Muscle of leg (tissue), 11 donors: Measurements from ENCODE around the gene RERE. TPM values are rescaled to one million over a fixed set of nuclear protein-coding genes. Genes with fewer than 3 reads are reported as not detected.
"Not testable (repeated sequence)": the region's sequence is repeated elsewhere in the genome, so short reads cannot be mapped to it uniquely, and the experiment has no call there.

Experiments used
- DNase-seq: peaks from one replicate; pipeline ENCODE4 v3.0.0; 2013
- H3K27ac ChIP-seq: one replicate; pipeline ENCODE4 v1.5.1; 2013; ENCODE audit warnings: mild to moderate bottlenecking, low read length, control low read depth
- H3K27me3 ChIP-seq: one replicate; pipeline ENCODE4 v1.6.1; 2013; ENCODE audit warnings: low read length; ENCODE audit not compliant: control insufficient read depth, insufficient read depth
- H3K36me3 ChIP-seq: one replicate; pipeline ENCODE4 v1.6.1; 2013; ENCODE audit warnings: low read length; ENCODE audit not compliant: control insufficient read depth, insufficient read depth
- H3K4me1 ChIP-seq: one replicate; pipeline ENCODE4 v1.6.1; 2013; ENCODE audit warnings: low read length; ENCODE audit not compliant: control insufficient read depth, insufficient read depth
- H3K4me3 ChIP-seq: one replicate; pipeline ENCODE4 v1.5.1; 2013; ENCODE audit warnings: low read length, control low read depth
- H3K9me3 ChIP-seq: replicated peaks from 2 replicates; pipeline ENCODE4 v1.6.1; 2013; ENCODE audit warnings: low read depth, low read length; ENCODE audit not compliant: control insufficient read depth
- WGBS: methylation state at CpG from one replicate; pipeline ENCODE4 v1.1.5; 2013; ENCODE audit warnings: missing lambda C conversion rate; ENCODE audit not compliant: insufficient coverage; 5-methylcytosine and 5-hydroxymethylcytosine counted together
- polyA plus RNA-seq, 8 donors: library from polyadenylated mRNA; unstranded; fragments of 120-200 nt; gene quantifications; one replicate each; pipeline versions ENCODE4 v1.2.1 to v1.2.3, GENCODE V29; 2013; ENCODE audit warnings: inconsistent platforms in 1 of 8, low replicate concordance in 1 of 8; ENCODE audit not compliant: insufficient read length in 8 of 8, insufficient read depth in 1 of 8
- total RNA-seq: library from RNA; stranded (reverse); fragments of 120-200 nt; gene quantifications from one replicate; pipeline ENCODE4 v1.2.4, GENCODE V29; 2013

Gene RERE
- total and polyA plus RNA-seq, 9 donors, result 63.7 to 102 (median 82.8) TPM

DNA sequence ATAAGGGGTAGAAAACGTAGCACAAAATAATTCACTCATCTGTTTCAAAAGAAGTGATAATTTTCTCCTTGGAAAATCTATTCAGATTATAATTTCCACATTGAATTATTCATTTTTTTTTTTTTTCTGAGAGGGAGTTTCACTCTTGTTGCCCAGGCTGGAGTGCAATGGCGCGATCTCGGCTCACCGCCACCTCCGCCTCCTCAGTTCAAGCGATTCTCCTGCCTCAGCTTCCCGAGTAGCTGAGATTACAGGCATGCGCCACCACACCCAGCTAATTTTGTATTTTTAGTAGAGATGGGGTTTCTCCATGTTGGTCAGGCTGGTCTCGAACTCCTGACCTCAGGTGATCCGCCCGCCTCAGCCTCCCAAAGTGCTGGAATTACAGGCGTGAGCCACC is 1.3 kb upstream of the RERE start:
- not testable (repeated sequence) for H3K4me3 ChIP-seq, H3K9me3 ChIP-seq, H3K27me3 ChIP-seq, H3K36me3 ChIP-seq, DNase-seq
- Histone ChIP-seq H3K27ac (peak overlapping the region; percentile 97), H3K4me1 (peaks cover 26% of the 10 kb centered on the region)
- WGBS, result no CpG with 5 or more reads among the region's 13 CpGs

GRCh38 chr1:8818325-8818775 is 910 bp upstream of the RERE start:
- H3K27me3 ChIP-seq, result no peaks in the 10 kb centered on the region
- peak overlapping the region; percentile 57 for H3K4me3 ChIP-seq
- DNase-seq, result peak; percentile 68
- peaks cover 25% of the 10 kb centered on the region for H3K4me1 ChIP-seq
- no peaks in the 10 kb centered on the region for H3K36me3 ChIP-seq
- peak overlapping the region; percentile 97 for H3K27ac ChIP-seq
- H3K9me3 ChIP-seq, result no peaks in the 10 kb centered on the region
- WGBS, result no CpG with 5 or more reads among the region's 4 CpGs

DNA sequence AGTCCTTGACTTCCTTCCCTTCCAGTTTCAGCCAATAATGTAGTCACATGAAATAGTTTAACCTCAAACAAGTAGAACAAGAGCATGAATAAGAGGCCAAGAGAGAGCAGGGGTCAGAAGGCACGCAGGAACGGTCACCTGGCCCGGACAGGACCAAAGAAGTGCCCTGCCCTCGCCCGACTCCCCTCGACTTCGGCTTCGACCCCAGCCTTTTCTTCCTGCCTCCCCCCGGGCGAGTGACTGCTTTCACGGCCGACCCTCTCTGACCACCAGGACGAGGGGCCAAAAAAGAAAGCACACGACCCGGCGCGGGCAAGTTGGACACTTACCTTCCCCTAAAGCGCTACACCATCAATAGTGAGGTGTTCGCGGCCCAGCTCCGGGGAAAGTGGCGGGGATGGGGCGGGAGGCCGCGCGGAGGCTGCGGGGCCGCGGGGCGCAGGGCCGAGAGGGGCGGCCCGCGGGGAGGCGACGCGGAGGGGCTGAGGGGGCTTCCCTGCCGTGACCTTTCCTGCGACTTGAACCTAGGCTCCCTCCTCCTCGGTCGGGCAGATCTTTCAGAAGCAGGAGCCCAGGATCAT is 519 bp downstream of the RERE start:
- Histone ChIP-seq H3K36me3 (no peaks in the 10 kb centered on the region), H3K4me3 (peak overlapping the region; percentile 70), H3K4me1 (peaks cover 12% of the 10 kb centered on the region), H3K27me3 (no peaks in the 10 kb centered on the region), H3K27ac (peak overlapping the region; percentile 95), H3K9me3 (no peaks in the 10 kb centered on the region)
- WGBS, result under 1% methylated on average over 36 of the region's 41 CpGs
- peak; percentile 41 for DNase-seq

DNA sequence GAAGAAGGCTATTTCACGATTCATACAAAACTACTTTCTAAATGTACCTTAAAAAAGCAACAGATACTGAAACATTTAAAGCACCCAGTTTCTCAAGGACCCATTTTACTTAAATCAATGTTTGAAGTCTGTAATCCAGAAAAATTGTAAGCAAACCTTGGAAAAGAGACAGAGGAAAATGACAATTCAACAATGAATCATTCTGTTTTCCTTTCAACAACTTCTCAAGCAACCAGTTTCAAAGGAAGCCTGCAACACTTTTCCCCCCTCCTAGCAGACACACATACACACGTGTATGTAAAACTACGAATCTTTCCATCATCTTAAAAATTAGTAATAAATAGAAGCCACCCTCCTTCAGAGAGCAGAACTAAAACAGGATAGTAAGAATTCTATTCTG is 1.2 kb downstream of the RERE start:
- peak overlapping the region; percentile 95 for H3K27ac ChIP-seq
- DNase-seq, result peak; percentile 35
- peaks cover 11% of the 10 kb centered on the region for H3K4me1 ChIP-seq

GRCh38 chr1:8815582-8816151 is 1.8 kb downstream of the RERE start:
- H3K4me1 ChIP-seq, result peaks cover 11% of the 10 kb centered on the region
- H3K27ac ChIP-seq, result peak overlapping the region; percentile 95
- H3K9me3 ChIP-seq, result no peaks in the 10 kb centered on the region
- H3K4me3 ChIP-seq, result no peak overlapping the region
- H3K36me3 ChIP-seq, result no peaks in the 10 kb centered on the region
- DNase-seq, result peak; percentile 38
- H3K27me3 ChIP-seq, result no peaks in the 10 kb centered on the region
- no CpG with 5 or more reads among the region's 2 CpGs for WGBS

More for the DNA sequence above, 1.2 kb downstream of the RERE start:
- WGBS, result no CpG with 5 or more reads among the region's 3 CpGs
- H3K4me3 ChIP-seq, result peak overlapping the region; percentile 70
- H3K27me3 ChIP-seq, result no peaks in the 10 kb centered on the region
- no peaks in the 10 kb centered on the region for H3K9me3 ChIP-seq
- H3K36me3 ChIP-seq, result no peaks in the 10 kb centered on the region

- Histone ChIP-seq H3K9me3 (no peaks in the 10 kb centered on the region), H3K27me3 (no peaks in the 10 kb centered on the region), H3K36me3 (no peaks in the 10 kb centered on the region), H3K4me1 (peaks cover 11% of the 10 kb centered on the region), H3K4me3 (no peak overlapping the region), H3K27ac (no peak overlapping the region)
- no peak for DNase-seq
- 44% methylated on average over 4 of the region's 5 CpGs for WGBS
Measured at GRCh38 chr1:8814865-8815264, 2.6 kb downstream of the RERE start.

GRCh38 chr1:8813991-8814390 is 3.4 kb downstream of the RERE start:
- no peak for DNase-seq
- H3K36me3 ChIP-seq, result no peaks in the 10 kb centered on the region
- peaks cover 11% of the 10 kb centered on the region for H3K4me1 ChIP-seq
- H3K27ac ChIP-seq, result no peak overlapping the region
- no peak overlapping the region for H3K4me3 ChIP-seq
- H3K9me3 ChIP-seq, result no peaks in the 10 kb centered on the region
- no peaks in the 10 kb centered on the region for H3K27me3 ChIP-seq

- H3K9me3 ChIP-seq, result no peaks in the 10 kb centered on the region
- H3K36me3 ChIP-seq, result no peaks in the 10 kb centered on the region
- H3K27ac ChIP-seq, result peak overlapping the region; percentile 67
- no CpG with 5 or more reads among the region's 6 CpGs for WGBS
- no peak overlapping the region for H3K4me3 ChIP-seq
- DNase-seq, result no peak
- no peaks in the 10 kb centered on the region for H3K27me3 ChIP-seq
- H3K4me1 ChIP-seq, result peaks cover 9% of the 10 kb centered on the region
Measured at GRCh38 chr1:8813016-8813763, 4.2 kb downstream of the RERE start.

DNA sequence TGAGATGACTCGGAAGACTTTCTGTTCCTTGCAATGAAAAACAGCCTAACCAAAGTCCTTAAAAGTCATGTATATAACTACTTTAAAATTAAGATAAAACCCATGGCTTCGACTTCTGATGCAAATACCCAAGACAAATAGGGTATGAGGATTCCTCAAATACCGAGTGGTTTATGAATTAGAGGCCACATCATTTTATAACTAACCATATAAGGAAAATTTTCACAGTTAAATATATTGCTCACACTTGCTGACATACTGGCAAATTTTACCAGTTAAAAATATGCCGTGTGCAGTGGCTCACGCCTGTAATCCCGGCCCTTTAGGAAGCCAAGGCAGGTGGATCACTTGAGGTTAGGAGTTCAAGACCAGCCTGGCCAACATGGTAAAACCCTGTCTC is 5.4 kb downstream of the RERE start:
- Histone ChIP-seq H3K36me3 (no peaks in the 10 kb centered on the region), H3K27ac (no peak overlapping the region), H3K9me3 (no peaks in the 10 kb centered on the region), H3K4me1 (peaks cover 9% of the 10 kb centered on the region), H3K27me3 (no peaks in the 10 kb centered on the region), H3K4me3 (no peak overlapping the region)
- WGBS, result no CpG with 5 or more reads among the region's 6 CpGs
- no peak for DNase-seq

GRCh38 chr1:8810987-8811386 is 6.5 kb downstream of the RERE start:
- H3K27ac ChIP-seq, result no peak overlapping the region
- H3K4me1 ChIP-seq, result peaks cover 9% of the 10 kb centered on the region
- WGBS, result 93% methylated on average over 3 of the region's 4 CpGs
- no peaks in the 10 kb centered on the region for H3K27me3 ChIP-seq
- H3K36me3 ChIP-seq, result no peaks in the 10 kb centered on the region
- DNase-seq, result no peak
- no peaks in the 10 kb centered on the region for H3K9me3 ChIP-seq
- no peak overlapping the region for H3K4me3 ChIP-seq
